ENCODE measurements around the gene UGT1A6.

GRCh38 chr2:233714121-233714520, 21.4 kb downstream of the UGT1A6 start:
- TF ChIP-seq CTCF (conservative IDR thresholded peaks at IDR 0.05) (no peak), EZH2 (IDR thresholded peaks at IDR 0.05; ENCODE audit: low read depth) (no peak)
